Large intestine (tissue), 3 donors: Measurements from ENCODE around the gene PPP1R7. TPM values are rescaled to one million over a fixed set of nuclear protein-coding genes. Genes with fewer than 3 reads are reported as not detected.

Experiments used
- DNase-seq, 2 donors: peaks; one replicate each; pipeline versions ENCODE4 v3.0.0 to v3.0.0-alpha.2; 2013
- H3K27ac ChIP-seq: one replicate; pipeline ENCODE4 v1.5.1; 2013; ENCODE audit warnings: low read length
- H3K27me3 ChIP-seq: 2 replicates; pipeline ENCODE4 v1.6.1; 2013; ENCODE audit warnings: low read length; ENCODE audit not compliant: control insufficient read depth, insufficient read depth
- H3K36me3 ChIP-seq: 2 replicates; pipeline ENCODE4 v1.6.1; 2013; ENCODE audit warnings: low read length; ENCODE audit not compliant: control insufficient read depth, insufficient read depth
- H3K4me1 ChIP-seq: one replicate; pipeline ENCODE4 v1.6.1; 2013; ENCODE audit warnings: low read length; ENCODE audit not compliant: control insufficient read depth, insufficient read depth
- H3K4me3 ChIP-seq: one replicate; pipeline ENCODE4 v1.5.1; 2013; ENCODE audit warnings: low read length
- H3K9me3 ChIP-seq: one replicate; pipeline ENCODE4 v1.6.1; 2013; ENCODE audit warnings: mild to moderate bottlenecking, low read depth, low read length, moderate library complexity; ENCODE audit not compliant: control insufficient read depth
- WGBS: methylation state at CpG from one replicate; pipeline ENCODE4 v1.1.5; 2013; ENCODE audit warnings: low lambda C conversion rate; ENCODE audit not compliant: insufficient coverage; 5-methylcytosine and 5-hydroxymethylcytosine counted together
- polyA plus RNA-seq: library from polyadenylated mRNA; unstranded; fragments of 120-200 nt; gene quantifications from one replicate; pipeline ENCODE4 v1.2.1, GENCODE V29; 2013

PPP1R7 gene
- polyA plus RNA-seq, 1 donor: 58.4 TPM

DNA sequence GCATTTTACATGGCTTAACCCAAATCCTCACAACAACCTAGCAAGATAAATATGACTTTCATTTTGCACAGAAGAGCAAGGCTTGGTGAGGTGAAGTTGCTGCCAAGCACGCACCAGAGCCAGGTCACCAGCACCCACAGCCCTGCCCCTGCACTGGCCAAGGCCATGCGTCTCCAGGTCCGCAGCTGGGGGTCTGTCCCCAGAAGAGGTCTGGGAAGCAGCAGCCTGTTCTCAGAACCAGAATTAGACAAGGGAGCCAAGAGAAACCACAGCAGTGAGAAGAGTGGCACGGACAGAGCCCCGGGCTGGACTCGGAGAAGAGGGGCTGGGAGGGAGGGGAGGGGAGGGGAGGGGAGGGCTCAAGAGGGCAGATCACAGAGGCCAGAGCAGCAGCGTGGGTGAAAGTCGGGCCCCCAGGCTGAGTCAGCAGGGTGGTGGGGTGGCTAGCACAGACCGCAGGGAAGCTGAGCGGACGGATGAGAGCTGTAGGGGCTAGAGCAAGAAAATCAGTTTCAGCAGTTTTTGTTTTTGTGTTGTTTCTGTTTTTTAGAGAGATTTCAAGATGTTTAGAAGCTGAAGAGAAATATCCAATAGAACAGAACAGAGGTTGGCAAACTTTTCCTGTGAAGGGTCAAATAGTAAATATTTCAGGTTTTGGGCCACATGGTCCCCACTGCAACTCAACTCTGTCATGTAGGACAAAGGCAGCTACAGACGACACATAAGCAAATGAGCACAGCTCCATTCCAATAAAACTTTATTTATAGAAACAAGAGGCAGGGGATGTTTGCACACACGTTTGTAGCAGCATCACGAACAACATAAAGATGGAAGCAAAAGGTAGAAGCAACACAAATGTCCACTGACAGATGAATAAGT is 40.8 kb upstream of the PPP1R7 start:
- no peak for DNase-seq
- Histone ChIP-seq H3K4me3 (no peak overlapping the region), H3K36me3 (peaks cover 7% of the 10 kb centered on the region), H3K27ac (no peak overlapping the region), H3K4me1 (no peaks in the 10 kb centered on the region), H3K27me3 (no peaks in the 10 kb centered on the region), H3K9me3 (no peaks in the 10 kb centered on the region)
- WGBS: no CpG with 5 or more reads among the region's 14 CpGs

DNA sequence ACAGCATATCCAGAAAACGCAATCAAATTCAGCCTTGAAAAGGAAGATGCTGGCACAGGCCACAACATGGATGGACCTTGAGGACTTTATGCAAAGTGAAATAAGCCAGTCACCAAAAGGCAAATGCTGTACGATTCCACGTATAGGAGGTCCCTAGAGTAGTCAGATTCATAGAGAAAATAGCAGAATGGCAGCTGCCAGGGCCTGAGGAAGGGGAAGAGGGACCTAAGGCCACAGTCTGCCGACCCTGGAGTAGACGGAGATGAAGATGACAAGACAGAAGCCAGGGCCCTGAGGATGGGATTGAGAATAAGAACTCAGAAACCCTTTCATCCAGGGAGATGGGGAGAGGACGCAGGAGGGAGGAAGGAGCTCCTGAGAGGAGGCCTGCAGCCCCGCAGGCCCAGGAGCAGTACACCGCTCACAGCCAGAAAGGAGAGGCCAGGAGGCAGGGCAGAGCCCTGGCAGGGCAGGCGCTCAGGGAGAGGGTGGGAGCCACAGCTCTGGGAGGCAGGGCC is 40.1 kb upstream of the PPP1R7 start:
- Histone ChIP-seq H3K27ac (no peak overlapping the region), H3K27me3 (no peaks in the 10 kb centered on the region), H3K36me3 (peaks cover 14% of the 10 kb centered on the region), H3K4me3 (no peak overlapping the region), H3K4me1 (no peaks in the 10 kb centered on the region), H3K9me3 (no peaks in the 10 kb centered on the region)
- 67% methylated on average over 3 of the region's 9 CpGs for WGBS
- DNase-seq: no peak

GRCh38 chr2:241110607-241111439 is 39.4 kb upstream of the PPP1R7 start:
- Histone ChIP-seq H3K9me3 (no peaks in the 10 kb centered on the region), H3K4me3 (no peak overlapping the region), H3K27me3 (no peaks in the 10 kb centered on the region), H3K36me3 (peaks cover 16% of the 10 kb centered on the region), H3K4me1 (no peaks in the 10 kb centered on the region), H3K27ac (no peak overlapping the region)
- no CpG with 5 or more reads among the region's 19 CpGs for WGBS
- DNase-seq: no peak

- Histone ChIP-seq H3K9me3 (no peaks in the 10 kb centered on the region), H3K4me3 (no peak overlapping the region), H3K36me3 (peaks cover 18% of the 10 kb centered on the region), H3K27ac (no peak overlapping the region), H3K4me1 (no peaks in the 10 kb centered on the region), H3K27me3 (no peaks in the 10 kb centered on the region)
- DNase-seq: no peak
- no CpG with 5 or more reads among the region's 9 CpGs for WGBS
These were observed 38.8 kb upstream of the PPP1R7 start for GRCh38 chr2:241111440-241111805.

GRCh38 chr2:241112046-241112445 is 38.2 kb upstream of the PPP1R7 start:
- no peak overlapping the region for H3K27ac ChIP-seq
- 100% methylated on average over 1 of the region's 17 CpGs for WGBS
- H3K27me3 ChIP-seq: no peaks in the 10 kb centered on the region
- no peak for DNase-seq
- H3K4me1 ChIP-seq: no peaks in the 10 kb centered on the region
- H3K36me3 ChIP-seq: peaks cover 21% of the 10 kb centered on the region
- no peak overlapping the region for H3K4me3 ChIP-seq
- no peaks in the 10 kb centered on the region for H3K9me3 ChIP-seq

- WGBS: no CpG with 5 or more reads among the region's 8 CpGs
- no peak for DNase-seq
- Histone ChIP-seq H3K9me3 (no peaks in the 10 kb centered on the region), H3K27ac (no peak overlapping the region), H3K36me3 (peaks cover 18% of the 10 kb centered on the region), H3K27me3 (no peaks in the 10 kb centered on the region), H3K4me1 (no peaks in the 10 kb centered on the region), H3K4me3 (no peak overlapping the region)
These were observed 37.7 kb upstream of the PPP1R7 start for GRCh38 chr2:241112592-241112991.

DNA sequence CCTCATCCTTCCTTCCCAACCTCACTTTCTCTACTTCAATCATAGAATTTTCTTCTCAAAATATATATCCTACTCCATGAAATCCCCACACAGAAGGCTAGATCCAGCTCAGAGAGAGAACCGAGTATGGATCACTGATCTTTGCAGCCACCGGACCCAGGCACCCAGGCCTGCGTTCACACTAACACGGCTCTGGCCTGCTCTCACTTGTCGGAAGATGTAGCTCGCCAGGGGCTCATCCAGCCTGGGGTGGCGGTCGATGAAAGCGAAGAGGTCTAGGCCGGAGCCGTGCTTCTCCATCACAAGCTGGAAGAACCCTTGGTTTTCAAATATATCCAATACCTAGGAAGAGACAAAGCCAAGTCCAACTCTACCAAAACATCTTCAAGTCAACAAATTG is 35.4 kb upstream of the PPP1R7 start:
- Histone ChIP-seq H3K4me1 (no peaks in the 10 kb centered on the region), H3K27ac (no peak overlapping the region), H3K9me3 (no peaks in the 10 kb centered on the region), H3K36me3 (peaks cover 18% of the 10 kb centered on the region), H3K27me3 (no peaks in the 10 kb centered on the region), H3K4me3 (no peak overlapping the region)
- 100% methylated on average over 1 of the region's 11 CpGs for WGBS
- DNase-seq: no peak

- Histone ChIP-seq H3K27ac (no peak overlapping the region), H3K36me3 (peaks cover 18% of the 10 kb centered on the region), H3K27me3 (no peaks in the 10 kb centered on the region), H3K9me3 (no peaks in the 10 kb centered on the region), H3K4me3 (no peak overlapping the region), H3K4me1 (no peaks in the 10 kb centered on the region)
- no CpG with 5 or more reads among the region's 8 CpGs for WGBS
- DNase-seq: no peak
These were observed 34.9 kb upstream of the PPP1R7 start for GRCh38 chr2:241115361-241115760.

DNA sequence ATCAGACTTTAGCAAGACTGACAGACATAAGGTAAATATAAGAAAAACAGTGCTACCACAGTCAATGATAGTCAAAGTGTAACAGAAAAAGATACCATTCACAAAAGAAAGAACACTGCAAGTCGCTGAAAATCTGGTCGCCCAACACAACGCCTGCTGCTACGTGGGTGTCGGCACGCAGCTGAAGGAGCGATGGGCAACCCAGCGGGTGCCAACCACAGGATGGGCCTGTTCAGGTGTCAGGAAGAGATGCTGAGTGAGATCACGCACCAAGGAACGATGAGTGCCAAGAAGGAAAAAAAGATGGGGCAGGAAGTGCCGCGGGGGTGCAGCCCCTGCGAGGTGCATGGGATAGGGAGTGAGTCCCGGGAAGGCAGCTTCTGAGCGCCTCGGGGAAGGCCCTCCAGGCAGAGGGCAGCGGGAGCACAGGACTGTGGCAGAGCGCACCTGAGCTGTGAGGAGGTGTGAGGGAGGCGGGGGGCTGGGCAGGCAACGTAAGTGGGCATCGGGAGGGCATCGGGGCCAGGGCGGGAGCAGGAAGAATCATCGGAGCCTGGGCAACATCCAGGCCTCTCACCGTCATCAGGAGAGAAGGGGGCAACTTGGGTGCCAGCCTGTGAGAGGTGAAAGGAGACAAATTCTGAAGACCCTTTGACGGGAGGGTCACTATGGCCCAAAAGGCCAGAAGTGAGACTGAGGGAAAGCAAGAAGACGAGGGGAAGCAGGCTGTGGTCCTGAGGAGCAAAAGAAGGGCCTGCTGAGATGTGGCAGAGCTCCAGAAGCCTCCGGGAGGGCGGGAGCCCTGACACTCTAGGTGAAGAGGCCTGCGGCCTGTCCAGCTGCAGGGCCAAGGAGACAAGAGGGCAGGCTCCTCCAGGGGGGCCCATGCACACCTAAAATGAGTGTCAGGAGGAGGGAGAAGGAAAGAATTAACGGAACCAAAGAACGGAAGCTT is 33.4 kb upstream of the PPP1R7 start:
- H3K9me3 ChIP-seq: no peaks in the 10 kb centered on the region
- peaks cover 15% of the 10 kb centered on the region for H3K36me3 ChIP-seq
- no peak overlapping the region for H3K4me3 ChIP-seq
- no peak overlapping the region for H3K27ac ChIP-seq
- no peaks in the 10 kb centered on the region for H3K4me1 ChIP-seq
- 60% methylated on average over 3 of the region's 32 CpGs for WGBS
- DNase-seq: no peak
- no peaks in the 10 kb centered on the region for H3K27me3 ChIP-seq
